Mesenchymal stem cell (in vitro differentiated cells and primary cell): ENCODE results near the gene POU2AF1.
A peak's percentile ranks its signal among the peaks of the same experiment; 100 is the strongest.

Experiments used
- DNase-seq: peaks from one replicate; pipeline ENCODE4 v3.0.0-alpha.2; 2013
- H2AFZ ChIP-seq: one replicate; pipeline ENCODE4 v1.6.1; 2013; ENCODE audit warnings: low read depth, mild to moderate bottlenecking, control low read depth, inconsistent platforms, low read length, moderate library complexity
- H2AK5ac ChIP-seq: 2 replicates; pipeline ENCODE4 v1.6.1; 2013; ENCODE audit warnings: low read length, moderate library complexity, mild to moderate bottlenecking, inconsistent platforms; ENCODE audit not compliant: severe bottlenecking
- H2BK120ac ChIP-seq: one replicate; pipeline ENCODE4 v1.6.1; 2013; ENCODE audit warnings: low read depth, mild to moderate bottlenecking, inconsistent platforms, low read length, moderate library complexity
- H2BK12ac ChIP-seq, 2 experiments: one replicate each; pipeline ENCODE4 v1.6.1; 2013; ENCODE audit warnings: inconsistent platforms in 2 of 2, low read length in 2 of 2, mild to moderate bottlenecking in 2 of 2, moderate library complexity in 2 of 2, control low read depth in 1 of 2
- H2BK15ac ChIP-seq: one replicate; pipeline ENCODE4 v1.6.1; 2013; ENCODE audit warnings: mild to moderate bottlenecking, low read depth, inconsistent platforms; ENCODE audit not compliant: poor library complexity, severe bottlenecking
- H2BK5ac ChIP-seq: 2 replicates; pipeline ENCODE4 v1.6.1; 2013; ENCODE audit warnings: low read depth, mild to moderate bottlenecking, low read length, control low read depth, inconsistent platforms; ENCODE audit not compliant: poor library complexity, severe bottlenecking
- H3K14ac ChIP-seq, 2 experiments: one replicate each; pipeline ENCODE4 v1.6.1; 2013; ENCODE audit warnings: inconsistent platforms in 2 of 2, low read length in 2 of 2, control low read depth in 1 of 2, mild to moderate bottlenecking in 1 of 2, moderate library complexity in 1 of 2
- H3K18ac ChIP-seq, 2 experiments: one replicate each; pipeline ENCODE4 v1.6.1; 2013; ENCODE audit warnings: inconsistent platforms in 2 of 2, low read length in 2 of 2, control low read depth in 1 of 2, low read depth in 1 of 2, mild to moderate bottlenecking in 1 of 2
- H3K23ac ChIP-seq, 2 experiments: one replicate each; pipeline ENCODE4 v1.6.1; 2013; ENCODE audit warnings: inconsistent platforms in 2 of 2, low read length in 2 of 2, mild to moderate bottlenecking in 2 of 2, moderate library complexity in 2 of 2, control low read depth in 1 of 2
- H3K27ac ChIP-seq: 2 replicates; pipeline ENCODE4 v1.5.1; 2013; ENCODE audit warnings: mild to moderate bottlenecking, moderate library complexity, low read length, control low read depth, inconsistent platforms; ENCODE audit not compliant: poor library complexity, severe bottlenecking
- H3K27me3 ChIP-seq, 2 experiments: 2 replicates each; pipeline versions ENCODE4 v1.6.1 to v1.7.0; 2013; ENCODE audit warnings: low read length in 2 of 2, mild to moderate bottlenecking in 2 of 2, moderate library complexity in 2 of 2, control low read depth in 1 of 2, inconsistent platforms in 1 of 2; ENCODE audit not compliant: control insufficient read depth in 1 of 2, insufficient read depth in 1 of 2
- H3K36me3 ChIP-seq, 2 experiments: 2 replicates each; pipeline versions ENCODE4 v1.6.1 to v1.7.0; 2013; ENCODE audit warnings: low read length in 2 of 2, control low read depth in 1 of 2, inconsistent platforms in 1 of 2, low read depth in 1 of 2, mild to moderate bottlenecking in 1 of 2; ENCODE audit not compliant: insufficient read depth in 2 of 2, control insufficient read depth in 1 of 2
- H3K4ac ChIP-seq, 2 experiments: one replicate each; pipeline ENCODE4 v1.6.1; 2013; ENCODE audit warnings: inconsistent platforms in 2 of 2, low read length in 2 of 2, mild to moderate bottlenecking in 2 of 2, moderate library complexity in 2 of 2, control low read depth in 1 of 2, low read depth in 1 of 2
- H3K4me1 ChIP-seq: 2 replicates; pipeline ENCODE4 v1.6.1; 2013; ENCODE audit warnings: low read depth, low read length, control low read depth; ENCODE audit not compliant: control insufficient read depth, insufficient read depth
- H3K4me2 ChIP-seq: 2 replicates; pipeline ENCODE4 v1.6.1; 2013; ENCODE audit warnings: low read length, mild to moderate bottlenecking, inconsistent platforms; ENCODE audit not compliant: poor library complexity, severe bottlenecking
- H3K4me3 ChIP-seq, 2 experiments: 2 replicates each; pipeline versions ENCODE4 v1.5.1 to v1.7.0; 2013; ENCODE audit warnings: low read length in 2 of 2, mild to moderate bottlenecking in 2 of 2, control low read depth in 1 of 2, low read depth in 1 of 2; ENCODE audit not compliant: insufficient read depth in 1 of 2
- H3K79me1 ChIP-seq: replicated peaks from 2 replicates; pipeline ENCODE4 v1.6.1; 2013; ENCODE audit warnings: mild to moderate bottlenecking, control low read depth, low read length, inconsistent platforms; ENCODE audit not compliant: poor library complexity, severe bottlenecking
- H3K9ac ChIP-seq: 2 replicates; pipeline ENCODE4 v1.7.0; 2013; ENCODE audit warnings: mild to moderate bottlenecking, low read length, moderate library complexity
- H3K9me3 ChIP-seq: 2 replicates; pipeline ENCODE4 v1.7.0; 2013; ENCODE audit warnings: mild to moderate bottlenecking, low read length; ENCODE audit not compliant: control insufficient read depth
- H4K8ac ChIP-seq: one replicate; pipeline ENCODE4 v1.6.1; 2013; ENCODE audit warnings: inconsistent platforms, mild to moderate bottlenecking, low read length, moderate library complexity
- H4K91ac ChIP-seq: one replicate; pipeline ENCODE4 v1.6.1; 2013; ENCODE audit warnings: mild to moderate bottlenecking, low read length, inconsistent platforms
- WGBS: methylation state at CpG from one replicate; pipeline ENCODE4 v1.1.7; 2013; ENCODE audit warnings: mixed read lengths; 5-methylcytosine and 5-hydroxymethylcytosine counted together

POU2AF1 gene

DNA sequence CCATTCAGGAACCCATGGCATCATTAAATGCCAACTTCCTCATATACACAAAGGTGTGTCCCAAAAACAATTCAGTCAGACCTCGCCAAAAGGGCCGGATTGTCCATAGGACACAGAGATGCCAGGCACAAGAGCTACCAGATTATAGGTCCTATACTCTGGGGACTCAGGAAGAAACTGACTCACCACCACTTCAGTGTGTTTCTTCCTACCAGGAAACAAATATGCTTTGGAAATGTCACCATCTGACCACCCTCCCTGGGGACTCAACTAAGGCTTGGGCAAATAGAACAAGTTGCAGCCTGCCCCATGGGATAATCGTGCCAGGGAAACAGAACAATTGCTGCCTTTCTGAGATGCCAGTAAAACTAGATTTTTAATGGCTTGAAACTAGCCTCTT is 69.0 kb downstream of the POU2AF1 start:
- no peak overlapping the region for H2BK5ac ChIP-seq
- no peak overlapping the region for H2AK5ac ChIP-seq
- H3K18ac ChIP-seq, result no peak overlapping the region
- H3K4me3 ChIP-seq, result no peak overlapping the region
- H3K9ac ChIP-seq, result no peak overlapping the region
- H3K4me2 ChIP-seq, result no peak overlapping the region
- no peak overlapping the region for H2BK15ac ChIP-seq
- H3K36me3 ChIP-seq, result no peaks in the 10 kb centered on the region
- no peak overlapping the region for H4K8ac ChIP-seq
- H3K79me1 ChIP-seq, result no peaks in the 10 kb centered on the region
- H4K91ac ChIP-seq, result no peak overlapping the region
- no peak overlapping the region for H3K4ac ChIP-seq
- H3K27me3 ChIP-seq, result peaks cover 14 to 33% of the 10 kb centered on the region in 2 experiments
- WGBS, result 62% methylated on average over 3 of the region's 3 CpGs
- no peak overlapping the region for H3K27ac ChIP-seq
- no peak overlapping the region for H3K23ac ChIP-seq
- no peaks in the 10 kb centered on the region for H3K4me1 ChIP-seq
- H3K9me3 ChIP-seq, result no peaks in the 10 kb centered on the region
- no peak overlapping the region for H2BK120ac ChIP-seq
- no peak overlapping the region for H2BK12ac ChIP-seq
- no peak for DNase-seq
- H3K14ac ChIP-seq, result no peak overlapping the region
- H2AFZ ChIP-seq, result no peak overlapping the region

DNA sequence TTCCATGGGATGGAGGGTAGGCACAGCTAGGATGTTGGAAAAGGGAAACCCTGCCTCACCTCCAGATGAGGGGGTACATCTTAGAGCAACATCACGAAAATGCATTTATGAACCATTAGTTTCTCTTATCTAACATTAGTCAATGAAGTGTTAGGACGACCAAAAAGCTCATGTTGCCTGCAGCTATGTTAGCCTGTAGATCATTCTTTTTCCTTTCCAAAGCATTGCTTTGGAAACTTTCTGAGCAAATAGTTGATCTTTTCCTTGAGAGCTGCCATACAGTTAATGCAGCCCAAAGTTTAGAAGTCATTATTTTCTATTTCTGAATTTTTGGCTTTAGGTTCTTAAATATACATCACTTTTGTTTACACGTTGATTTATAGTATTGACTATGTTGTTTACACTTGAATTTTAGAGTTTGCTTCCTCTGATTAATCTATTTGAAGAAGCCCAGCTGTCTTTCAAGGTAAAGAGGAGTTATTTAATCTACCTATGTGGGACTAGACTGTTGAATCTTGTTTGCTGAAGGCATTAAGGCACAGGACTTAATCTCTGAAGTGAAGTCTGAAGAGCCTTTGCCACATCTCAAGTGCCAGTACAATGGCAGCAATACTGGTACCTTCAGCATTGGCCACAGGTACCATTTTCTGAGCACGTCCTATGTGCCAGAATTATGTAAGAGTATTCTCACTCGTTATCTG is 69.7 kb downstream of the POU2AF1 start:
- Histone ChIP-seq H3K4me3 (no peak overlapping the region), H3K14ac (no peak overlapping the region), H2BK120ac (no peak overlapping the region), H2BK15ac (no peak overlapping the region), H4K8ac (no peak overlapping the region), H3K23ac (no peak overlapping the region), H2AK5ac (no peak overlapping the region), H3K4me1 (no peaks in the 10 kb centered on the region), H3K36me3 (no peaks in the 10 kb centered on the region), H3K18ac (no peak overlapping the region), H2AFZ (no peak overlapping the region), H3K4ac (no peak overlapping the region), H3K27ac (no peak overlapping the region), H3K9me3 (no peaks in the 10 kb centered on the region), H4K91ac (no peak overlapping the region), H2BK12ac (no peak overlapping the region), H3K79me1 (no peaks in the 10 kb centered on the region), H3K4me2 (no peak overlapping the region), H2BK5ac (no peak overlapping the region), H3K9ac (no peak overlapping the region), H3K27me3 (peaks cover 18 to 33% of the 10 kb centered on the region in 2 experiments)
- DNase-seq, result no peak
- 78% methylated on average over 4 of the region's 5 CpGs for WGBS

DNA sequence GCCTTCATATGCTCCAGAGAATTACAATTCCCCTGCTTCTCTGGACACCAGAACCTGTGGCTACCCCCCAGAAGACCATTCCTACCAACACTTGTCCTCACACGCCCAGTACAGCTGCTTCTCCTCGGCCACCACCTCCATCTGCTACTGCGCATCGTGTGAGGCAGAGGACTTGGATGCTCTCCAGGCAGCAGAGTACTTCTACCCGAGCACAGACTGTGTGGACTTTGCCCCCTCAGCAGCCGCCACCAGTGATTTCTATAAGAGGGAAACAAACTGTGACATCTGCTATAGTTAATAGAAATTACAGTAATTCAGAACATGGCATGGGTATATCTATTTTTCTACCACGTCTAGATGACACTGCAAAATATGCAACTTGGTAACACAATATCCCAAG is 70.9 kb downstream of the POU2AF1 start:
- Histone ChIP-seq H3K27ac (no peak overlapping the region), H3K79me1 (no peaks in the 10 kb centered on the region), H3K36me3 (no peaks in the 10 kb centered on the region), H2BK5ac (no peak overlapping the region), H2BK120ac (no peak overlapping the region), H3K27me3 (peaks cover 21 to 33% of the 10 kb centered on the region in 2 experiments), H3K14ac (peak overlapping the region in 1 of 2 experiments; percentile 65), H3K4me1 (no peaks in the 10 kb centered on the region), H2AK5ac (no peak overlapping the region), H2BK15ac (no peak overlapping the region), H4K8ac (no peak overlapping the region), H4K91ac (no peak overlapping the region), H2AFZ (no peak overlapping the region), H3K23ac (no peak overlapping the region), H3K9ac (no peak overlapping the region), H2BK12ac (no peak overlapping the region), H3K4me3 (no peak overlapping the region), H3K9me3 (no peaks in the 10 kb centered on the region), H3K4ac (no peak overlapping the region), H3K4me2 (no peak overlapping the region), H3K18ac (no peak overlapping the region)
- DNase-seq, result no peak
- WGBS, result 88% methylated on average over 6 of the region's 7 CpGs

DNA sequence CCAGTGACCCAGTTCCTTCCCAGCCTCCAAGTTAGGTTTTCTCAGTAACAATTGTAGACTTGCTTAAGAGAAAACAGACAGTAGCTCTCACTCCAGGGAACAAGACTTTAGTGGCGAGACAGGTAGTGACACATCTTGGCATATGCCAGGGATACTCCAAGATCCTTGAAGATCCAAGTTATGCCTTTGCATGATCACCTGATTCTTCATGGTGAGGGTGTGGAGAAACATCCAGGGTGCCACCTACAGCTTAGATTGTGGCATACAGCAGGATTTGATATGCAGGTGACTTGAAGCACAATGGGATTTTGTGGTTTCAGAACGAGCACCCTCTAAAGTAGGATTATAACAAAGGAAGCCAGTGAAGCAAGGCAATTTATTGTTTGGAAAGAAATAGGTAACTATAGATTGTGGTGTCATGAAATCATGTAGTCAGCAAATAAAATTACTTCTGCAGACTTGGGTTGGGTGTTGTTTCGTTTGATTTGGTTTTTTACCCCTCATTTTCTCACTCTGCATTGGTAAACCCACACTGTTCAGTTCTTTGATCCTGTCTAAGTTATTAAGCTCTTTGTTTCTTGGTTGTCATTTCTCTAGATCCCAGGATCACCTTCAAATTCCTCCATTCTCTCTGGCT is 71.5 kb downstream of the POU2AF1 start:
- Histone ChIP-seq H2BK12ac (no peak overlapping the region), H3K79me1 (no peaks in the 10 kb centered on the region), H3K14ac (no peak overlapping the region), H3K9me3 (no peaks in the 10 kb centered on the region), H3K4me1 (no peaks in the 10 kb centered on the region), H2AK5ac (no peak overlapping the region), H3K27me3 (peaks cover 24 to 35% of the 10 kb centered on the region in 2 experiments), H3K27ac (no peak overlapping the region), H3K36me3 (no peaks in the 10 kb centered on the region), H3K4me3 (no peak overlapping the region), H2AFZ (no peak overlapping the region), H2BK120ac (no peak overlapping the region), H2BK15ac (no peak overlapping the region), H2BK5ac (no peak overlapping the region), H3K9ac (no peak overlapping the region), H3K4me2 (no peak overlapping the region), H3K23ac (no peak overlapping the region), H3K18ac (no peak overlapping the region), H4K91ac (no peak overlapping the region), H3K4ac (no peak overlapping the region), H4K8ac (no peak overlapping the region)
- no peak for DNase-seq
- 81% methylated on average over 2 of the region's 3 CpGs for WGBS
